Esophagus squamous epithelium (tissue), 5 donors: Measurements from ENCODE around the gene KCNQ1. TPM values are rescaled to one million over a fixed set of nuclear protein-coding genes. Genes with fewer than 3 reads are reported as not detected.

Experiments used
- DNase-seq: peaks from one replicate; lab custom pipeline; 2025; lab: John Stamatoyannopoulos, UW
- H3K27ac ChIP-seq, 4 donors: fragments of 200-600 bp; sonication (generic); one replicate each; pipeline ENCODE4 v1.5.1; 2016 to 2019; ENCODE audit warnings: mild to moderate bottlenecking in 1 of 4
- H3K27me3 ChIP-seq, 4 donors: fragments of 200-600 bp; sonication (generic); 1 replicate in 3 of 4; 2 replicates in 1 of 4; pipeline versions ENCODE4 v1.5.1 to v1.6.0; 2017 to 2021; ENCODE audit warnings: antibody characterized with exemption in 1 of 4
- H3K36me3 ChIP-seq, 3 donors: fragments of 200-600 bp; sonication (generic); one replicate each; pipeline ENCODE4 v1.5.1; 2016 to 2019
- H3K4me1 ChIP-seq, 3 donors: fragments of 200-600 bp; sonication (generic); one replicate each; pipeline ENCODE4 v1.5.1; 2017 to 2019
- H3K4me3 ChIP-seq, 4 donors: fragments of 200-600 bp; sonication (generic); 1 replicate in 3 of 4; 2 replicates in 1 of 4; pipeline ENCODE4 v1.5.1; 2016 to 2019; ENCODE audit warnings: mild to moderate bottlenecking in 2 of 4, moderate library complexity in 1 of 4
- H3K9me3 ChIP-seq, 3 donors: fragments of 200-600 bp; sonication (generic); one replicate each; pipeline ENCODE4 v1.5.1; 2016 to 2019
- CTCF ChIP-seq, 6 experiments: fragments of 450-650 bp in 4 of 6; fragments of 200-600 bp in 2 of 6; sonication (generic) in 2 of 6; IDR thresholded peaks; one replicate each; pipeline ENCODE4 v1.5.1; 2016 to 2019; ENCODE audit warnings: antibody characterized with exemption in 6 of 6, mild to moderate bottlenecking in 4 of 6, moderate library complexity in 4 of 6
- POLR2A ChIP-seq, 4 donors: fragments of 450-650 bp; IDR thresholded peaks; one replicate each; pipeline ENCODE4 v1.6.1; 2017; ENCODE audit warnings: antibody characterized with exemption in 4 of 4, mild to moderate bottlenecking in 4 of 4, moderate library complexity in 3 of 4
- WGBS, 2 donors: methylation state at CpG; one replicate each; pipeline ENCODE4 v1.1.5; 2018; 5-methylcytosine and 5-hydroxymethylcytosine counted together
- intact Hi-C: fragments of 100-400 bp; cut with DNase I; formaldehyde crosslinking; loops from one replicate; pipeline ENCODE4 v1.15.0; 2022
- total RNA-seq, 4 donors: library from RNA; depleted of rRNA; stranded (reverse); fragments of >200 nt; gene quantifications; one replicate each; pipeline ENCODE4 v1.1.0, GENCODE V29; 2016
- donor health status: DM: yes; HTN: yes; CAD: no.

KCNQ1 gene
- total RNA-seq, 4 donors from 2014 or later: 0.61 to 3.1 (median 0.72) TPM

DNA sequence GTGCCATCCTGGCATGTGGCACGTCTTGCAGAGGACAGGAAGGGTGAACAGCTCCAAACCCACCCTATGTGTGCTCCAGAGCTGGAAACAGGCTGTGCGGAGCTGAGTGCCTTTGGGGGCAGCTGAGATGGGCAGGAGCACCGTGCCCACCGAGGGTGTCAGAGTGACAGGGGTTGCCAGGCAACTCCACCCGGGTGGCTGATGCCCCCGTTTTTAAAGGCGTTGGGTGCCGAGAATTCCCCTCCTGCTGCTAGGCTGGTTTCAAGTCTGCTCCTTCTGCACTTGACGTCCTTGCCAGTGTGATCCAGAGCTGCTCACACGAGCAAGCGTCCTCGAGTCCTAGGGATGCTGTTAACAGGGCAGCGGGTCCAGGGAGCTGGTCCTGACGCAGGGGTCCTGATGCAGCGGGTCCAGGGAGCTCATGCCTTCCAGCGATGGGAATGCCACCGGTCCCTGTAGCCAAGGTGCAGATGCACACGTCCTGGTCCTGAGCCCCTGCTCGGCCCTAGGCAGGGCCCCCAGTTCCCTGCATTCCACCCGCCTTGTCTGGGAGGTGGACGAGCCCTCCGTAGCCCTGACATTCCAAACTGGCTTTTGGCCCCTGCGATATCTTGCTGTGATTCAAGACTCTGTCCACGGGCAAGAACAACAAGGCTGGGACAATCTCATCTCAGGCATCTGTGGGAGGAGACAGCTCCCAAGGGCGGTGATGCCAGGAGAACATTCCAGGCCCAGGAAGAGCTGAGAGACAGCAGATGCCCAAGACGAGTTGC lies 4.9 kb downstream of the KCNQ1 start:
- H3K27me3 ChIP-seq: peaks cover 0 to 87% (median 0%) of the 10 kb centered on the region in 4 donors
- TF ChIP-seq CTCF (IDR thresholded peaks at IDR 0.05): no peak
- TF ChIP-seq POLR2A (IDR thresholded peaks at IDR 0.05): no peak
- H3K9me3 ChIP-seq: no peaks in the 10 kb centered on the region
- H3K27ac ChIP-seq: no peak overlapping the region
- intact Hi-C loops: no loop called here
- H3K4me1 ChIP-seq: peaks cover 17 to 34% (median 19%) of the 10 kb centered on the region in 3 donors
- WGBS, 2 donors: 64 to 88% methylated on average over 2 to 6 of the region's 26 CpGs
- H3K36me3 ChIP-seq: no peaks in the 10 kb centered on the region
- no peak for DNase-seq
- no peak overlapping the region for H3K4me3 ChIP-seq

- WGBS, 2 donors: 80 to 81% methylated on average over 6 to 12 of the region's 19 CpGs
- intact Hi-C loops: no loop called here
- TF ChIP-seq CTCF (IDR thresholded peaks at IDR 0.05) (no peak), POLR2A (IDR thresholded peaks at IDR 0.05) (no peak)
Measured at GRCh38 chr11:2450321-2451041, 5.7 kb downstream of the KCNQ1 start.

DNA sequence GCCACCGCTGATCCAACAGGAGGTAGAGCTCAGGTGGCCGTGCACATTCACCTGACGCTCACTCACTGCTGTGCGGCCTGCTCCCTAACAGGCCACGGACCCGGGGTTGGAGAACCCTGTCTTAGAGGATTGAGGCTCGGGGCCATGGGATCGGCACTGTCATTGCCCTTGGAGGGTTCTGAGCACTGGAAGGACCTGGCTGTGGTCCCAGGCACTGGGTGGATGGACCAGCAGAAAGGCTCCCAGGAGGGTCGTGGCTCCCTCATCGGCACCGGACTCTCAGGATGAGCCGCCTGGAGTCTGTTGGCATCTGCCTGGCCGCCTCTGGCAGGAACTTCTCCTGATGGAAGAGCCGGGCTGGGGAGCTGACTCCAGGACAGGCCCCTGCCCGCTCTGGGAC lies 6.5 kb downstream of the KCNQ1 start:
- H3K27ac ChIP-seq: no peak overlapping the region
- peaks cover 0 to 71% (median 0%) of the 10 kb centered on the region in 4 donors for H3K27me3 ChIP-seq
- no peaks in the 10 kb centered on the region for H3K36me3 ChIP-seq
- TF ChIP-seq CTCF (IDR thresholded peaks at IDR 0.05): no peak
- TF ChIP-seq POLR2A (IDR thresholded peaks at IDR 0.05): no peak
- H3K9me3 ChIP-seq: no peaks in the 10 kb centered on the region
- H3K4me1 ChIP-seq: peaks cover 4 to 19% (median 10%) of the 10 kb centered on the region in 3 donors
- 82% methylated on average over 2 of the region's 15 CpGs; no CpG with 5 or more reads in 1 of the 2 donors for WGBS, 2 donors
- intact Hi-C loops: no loop called here
- H3K4me3 ChIP-seq: no peak overlapping the region
- DNase-seq: no peak

More at GRCh38 chr11:2450321-2451041, 5.7 kb downstream of the KCNQ1 start:
- Histone ChIP-seq H3K4me1 (peaks cover 13 to 28% (median 17%) of the 10 kb centered on the region in 3 donors), H3K9me3 (no peaks in the 10 kb centered on the region), H3K27me3 (peaks cover 0 to 80% (median 0%) of the 10 kb centered on the region in 4 donors), H3K36me3 (no peaks in the 10 kb centered on the region), H3K4me3 (no peak overlapping the region), H3K27ac (no peak overlapping the region)
- DNase-seq: no peak

GRCh38 chr11:2451916-2452315 lies 7.1 kb downstream of the KCNQ1 start:
- TF ChIP-seq CTCF (IDR thresholded peaks at IDR 0.05) (no peak), POLR2A (IDR thresholded peaks at IDR 0.05) (no peak)
- Histone ChIP-seq H3K27me3 (peaks cover 0 to 65% (median 0%) of the 10 kb centered on the region in 4 donors), H3K4me1 (peaks cover 0 to 13% (median 4%) of the 10 kb centered on the region in 3 donors), H3K36me3 (no peaks in the 10 kb centered on the region), H3K27ac (no peak overlapping the region), H3K9me3 (no peaks in the 10 kb centered on the region), H3K4me3 (no peak overlapping the region)
- no peak for DNase-seq
- no CpG with 5 or more reads among the region's 6 CpGs for WGBS, 2 donors
- intact Hi-C loops: no loop called here
